NOMO-1 treated with DMSO at 0.1 percent for 48 hours (cell line): ENCODE data around the gene ALPI.
"Not testable (repeated sequence)": the region's sequence is repeated elsewhere in the genome, so short reads cannot be mapped to it uniquely, and the experiment has no call there.

ENCODE experiments used
- DNase-seq: peaks from one replicate; lab custom pipeline; 2025; ENCODE audit not compliant: unreplicated experiment; lab: John Stamatoyannopoulos, UW

Gene ALPI

DNA sequence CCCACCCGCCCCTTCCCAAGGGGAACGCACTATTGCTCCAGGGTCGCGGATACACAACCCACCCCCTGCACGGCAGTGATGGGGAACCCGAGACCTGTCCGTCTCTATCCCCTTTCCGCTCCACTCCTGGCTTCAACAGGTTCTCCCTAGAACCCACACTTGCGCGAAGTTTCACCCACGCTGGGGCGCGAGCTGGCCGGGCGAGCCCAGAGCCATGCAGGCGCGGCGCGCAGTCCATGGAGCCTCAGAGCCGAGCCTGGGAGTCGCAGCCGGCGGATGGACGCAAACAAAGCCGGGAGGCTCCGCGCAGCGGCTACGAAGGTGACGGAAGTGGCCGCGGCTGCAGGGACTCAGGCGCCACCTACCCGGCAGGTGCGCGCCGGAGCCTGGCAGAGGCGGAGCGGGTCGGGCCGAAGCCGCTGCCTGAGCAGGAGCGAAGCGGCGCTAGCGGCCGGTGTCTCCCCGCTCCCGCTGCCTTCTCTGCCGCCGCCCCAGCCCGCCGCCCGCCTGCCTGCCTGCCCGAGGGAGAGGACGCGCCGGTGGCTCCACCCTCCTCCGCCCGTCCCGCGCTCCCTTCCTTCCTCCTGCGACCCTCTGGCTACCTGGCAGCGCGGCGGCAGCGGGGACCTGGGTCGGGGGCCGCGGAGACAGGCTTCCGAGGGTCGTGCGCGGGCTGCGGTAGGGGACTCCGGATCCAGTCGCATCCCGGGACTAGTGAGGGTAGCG is 35.3 kb upstream of the ALPI start:
- no peak for DNase-seq

DNA sequence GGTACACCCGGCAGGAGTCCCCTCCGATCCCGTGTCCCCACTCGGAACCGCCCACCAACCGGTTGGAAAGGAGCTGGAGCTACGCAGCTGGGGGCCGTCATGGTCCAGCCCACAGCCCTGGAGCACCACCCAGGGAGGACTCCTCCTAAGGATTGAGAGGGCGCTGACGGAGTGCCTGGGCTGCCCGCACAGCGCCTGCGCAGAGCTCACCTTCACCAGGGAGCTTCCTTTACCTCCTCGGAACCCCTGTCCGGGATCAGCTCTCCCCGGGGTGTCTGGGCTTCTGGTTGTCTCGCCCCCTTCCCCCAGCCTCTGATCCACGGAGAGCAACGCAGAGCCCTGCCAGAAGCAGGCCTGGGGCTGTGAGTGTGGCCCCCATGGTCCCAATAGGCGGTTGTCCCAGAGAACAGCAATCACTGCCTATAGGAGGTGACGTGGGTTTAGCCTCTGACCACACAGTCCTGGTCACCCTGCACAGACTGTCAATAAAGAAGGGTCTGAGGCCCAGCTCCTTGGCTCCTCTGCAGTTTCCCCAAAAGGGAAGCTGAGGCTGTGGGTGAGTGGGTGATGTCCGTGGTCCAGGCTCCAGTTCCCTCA is 34.7 kb upstream of the ALPI start:
- no peak for DNase-seq

DNA sequence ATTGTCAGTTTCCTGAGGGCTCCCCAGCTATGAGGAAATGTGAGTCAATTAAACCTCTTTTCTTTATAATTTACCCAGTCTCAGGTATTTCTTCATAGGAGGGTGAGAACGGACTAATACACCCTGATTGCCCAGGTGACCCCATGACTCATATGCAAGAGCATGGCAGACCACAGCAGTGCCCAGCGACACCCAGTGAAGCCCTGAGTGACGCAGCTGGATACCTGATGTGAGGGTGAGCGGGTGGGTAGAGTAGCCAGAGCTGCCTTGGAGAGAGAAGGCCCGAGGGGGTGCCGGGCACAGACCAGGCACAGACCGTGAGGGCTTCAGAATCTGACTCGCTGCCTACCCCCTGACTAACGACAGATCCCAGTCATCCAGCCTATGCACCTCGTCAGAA is 33.9 kb upstream of the ALPI start:
- no peak for DNase-seq

DNA sequence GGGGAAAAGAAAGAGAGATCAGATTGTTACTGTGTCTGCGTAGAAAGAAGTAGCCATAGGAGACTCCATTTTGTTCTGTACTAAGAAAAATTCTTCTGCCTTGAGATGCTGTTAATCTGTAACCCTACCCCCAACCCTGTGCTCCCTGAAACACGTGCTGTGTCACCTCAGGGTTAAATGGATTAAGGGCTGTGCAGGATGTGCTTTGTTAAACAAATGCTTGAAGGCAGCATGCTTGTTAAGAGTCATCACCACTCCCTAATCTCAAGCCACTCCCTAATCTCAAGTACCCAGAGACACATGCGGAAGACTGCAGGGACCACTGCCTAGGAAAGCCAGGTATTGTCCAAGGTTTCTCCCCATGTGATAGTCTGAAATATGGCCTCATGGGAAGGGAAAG is 33.0 kb upstream of the ALPI start:
- not testable (repeated sequence) for DNase-seq

DNA sequence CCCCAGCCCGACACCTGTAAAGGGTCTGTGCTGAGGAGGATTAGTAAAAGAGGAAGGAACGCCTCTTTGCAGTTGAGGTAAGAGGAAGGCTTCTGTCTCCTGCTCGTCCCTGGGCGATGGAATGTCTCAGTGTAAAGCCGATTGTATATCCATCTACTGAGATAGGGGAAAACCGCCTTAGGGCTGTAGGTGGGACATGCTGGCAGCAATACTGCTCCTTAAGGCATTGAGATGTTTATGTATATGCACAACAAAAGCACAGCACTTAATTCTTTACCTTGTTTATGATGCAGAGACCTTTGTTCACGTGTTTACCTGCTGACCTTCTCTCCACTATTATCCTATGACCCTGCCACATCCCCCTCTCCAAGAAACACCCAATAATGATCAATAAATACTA is 32.5 kb upstream of the ALPI start:
- not testable (repeated sequence) for DNase-seq

DNA sequence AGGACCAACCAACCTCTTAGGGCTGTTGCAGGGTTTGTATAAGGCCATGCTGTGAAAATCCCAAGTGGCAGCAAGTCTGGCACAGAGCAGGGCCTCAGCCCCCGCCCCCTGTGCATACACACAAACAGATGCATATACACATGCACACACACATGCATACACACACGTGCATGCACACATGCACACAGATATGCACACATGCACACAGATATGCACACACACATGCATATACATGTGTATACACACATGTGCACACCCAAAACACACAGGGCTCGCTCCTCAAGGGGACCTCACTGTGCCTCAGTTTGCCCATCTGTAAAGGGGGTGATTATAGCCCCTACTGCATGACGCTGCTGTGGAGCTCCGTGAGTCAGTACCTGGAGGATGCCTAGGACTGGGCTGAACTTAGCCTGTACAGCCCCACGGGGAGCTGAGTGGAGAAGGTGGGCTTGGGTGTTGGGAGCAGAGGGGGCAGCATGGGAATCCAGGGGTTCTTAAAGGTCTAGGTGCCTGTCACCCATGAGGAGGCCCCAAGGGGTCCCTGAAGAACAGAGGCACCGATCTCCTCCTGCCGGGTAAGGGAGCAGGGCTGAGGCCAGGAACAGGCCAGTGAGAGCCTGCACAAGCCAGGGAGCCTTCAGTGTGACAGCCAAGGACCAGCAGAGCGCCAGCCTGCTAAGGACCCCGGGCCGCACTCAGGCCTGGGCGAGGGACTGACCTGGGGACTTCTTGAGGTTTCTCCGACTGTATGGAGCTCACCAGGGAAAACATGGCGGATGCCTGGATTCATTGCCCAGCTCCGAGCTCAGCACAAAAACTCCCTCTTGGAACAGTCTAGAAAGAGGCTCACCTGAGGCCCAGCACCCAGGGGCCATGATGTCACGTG is 24.0 kb upstream of the ALPI start:
- no peak for DNase-seq

DNA sequence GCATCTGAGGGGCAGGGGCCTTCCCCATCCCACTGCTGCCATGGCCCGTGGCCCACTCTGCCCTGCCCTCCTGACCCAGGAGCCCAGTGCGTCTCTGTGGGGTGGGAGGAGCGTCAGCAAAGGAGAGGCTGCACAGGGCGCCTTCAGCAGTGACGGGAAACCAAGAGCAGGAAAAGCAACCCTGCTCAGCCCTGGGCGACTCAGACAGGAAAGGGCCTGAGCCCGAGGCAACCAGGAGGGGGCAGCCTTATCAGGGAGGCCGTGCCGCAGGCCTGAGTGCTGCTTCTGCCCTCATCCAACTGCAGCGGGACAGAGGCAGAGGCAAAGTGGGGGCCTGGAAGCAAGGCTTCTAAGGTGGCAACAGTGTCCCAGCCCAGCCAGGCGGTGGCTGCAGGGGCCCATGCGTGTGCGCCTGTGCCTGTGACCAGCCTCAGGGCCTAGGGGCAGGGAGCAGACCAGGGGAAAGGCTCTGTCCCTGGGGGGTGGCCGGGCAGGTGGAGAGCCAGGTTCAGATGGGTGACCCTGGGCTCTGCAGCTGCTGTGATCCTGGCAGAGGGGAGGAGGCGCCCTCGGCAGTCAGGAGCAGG is 23.3 kb upstream of the ALPI start:
- DNase-seq = no peak

DNA sequence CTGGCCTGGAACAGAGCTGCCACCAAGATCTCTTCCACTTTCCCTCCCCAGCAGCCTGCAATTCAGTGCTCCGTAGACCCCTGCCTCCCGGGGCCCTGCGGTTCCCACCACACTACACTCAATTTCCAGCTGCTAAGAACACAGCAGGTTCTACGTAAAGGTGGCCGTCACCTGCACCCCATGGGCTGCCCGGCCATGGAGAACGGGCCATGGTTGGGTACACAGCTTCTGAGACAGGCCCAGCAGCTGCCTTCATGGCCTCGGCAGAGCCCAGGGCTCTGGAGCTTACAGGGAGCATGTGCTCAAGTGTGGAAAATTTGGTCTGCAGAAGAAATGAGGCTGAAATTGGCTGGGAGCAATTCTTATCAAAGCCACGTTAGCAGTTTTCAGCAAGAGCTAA is 22.3 kb upstream of the ALPI start:
- DNase-seq = not testable (repeated sequence)

DNA sequence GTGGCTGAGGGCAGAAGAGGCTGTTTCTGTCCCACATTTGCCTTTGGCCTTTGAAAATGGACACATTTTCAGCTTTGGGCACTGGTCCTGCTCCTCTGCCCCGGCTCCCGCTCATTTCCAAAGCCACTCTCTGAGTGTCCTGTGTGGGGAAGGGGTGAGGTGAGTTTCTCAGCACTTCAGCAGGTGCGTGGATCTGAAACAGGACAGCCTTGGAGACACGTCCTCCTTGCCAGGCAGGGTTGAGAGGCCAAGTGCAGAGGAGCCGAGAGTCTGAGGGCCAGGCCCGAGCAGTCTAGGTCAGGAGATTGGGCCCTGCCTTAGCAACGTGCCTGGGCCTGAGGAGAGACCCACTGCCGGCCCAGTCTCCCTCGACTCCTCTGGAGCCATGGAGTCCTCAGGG is 21.9 kb upstream of the ALPI start:
- DNase-seq = no peak

DNA sequence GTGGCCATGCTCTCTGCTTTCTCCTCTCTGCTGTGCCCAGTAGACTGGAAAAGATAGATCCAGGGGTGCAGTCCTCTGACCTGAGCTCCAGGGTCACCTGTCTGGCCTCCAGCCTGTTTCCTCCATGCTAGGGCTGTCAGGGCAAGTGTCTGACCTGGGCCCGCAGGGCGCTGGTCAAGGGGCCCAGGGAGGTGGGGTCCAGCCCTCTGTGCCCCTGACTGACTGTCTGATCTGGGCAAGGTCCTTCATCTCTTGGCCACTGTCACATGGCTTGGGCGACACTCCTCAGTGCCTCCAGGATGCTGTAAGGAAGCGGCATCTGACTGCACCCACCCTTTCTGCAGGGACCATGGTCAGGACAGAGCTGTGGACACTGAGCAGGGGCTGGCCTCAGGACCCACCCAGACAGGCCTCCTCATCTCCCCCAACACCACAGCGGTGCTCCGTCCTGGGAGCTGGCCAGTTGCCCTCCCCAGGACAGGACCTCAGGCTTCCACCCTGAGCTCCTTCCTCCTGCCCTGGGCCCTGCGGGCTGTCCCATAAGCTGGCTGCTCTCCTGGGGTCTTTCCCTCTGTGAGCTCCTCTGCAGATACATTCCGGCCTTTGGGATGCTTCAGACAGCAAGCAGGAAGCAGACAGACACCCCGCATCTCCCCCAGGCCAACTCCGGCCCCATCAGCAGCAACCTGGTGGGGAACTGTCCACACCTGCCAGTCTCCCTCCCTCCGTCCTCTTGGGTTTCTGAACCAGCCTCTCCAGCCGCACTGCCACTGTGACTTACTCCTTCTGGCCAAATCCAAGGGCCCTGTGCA is 21.2 kb upstream of the ALPI start:
- no peak for DNase-seq

DNA sequence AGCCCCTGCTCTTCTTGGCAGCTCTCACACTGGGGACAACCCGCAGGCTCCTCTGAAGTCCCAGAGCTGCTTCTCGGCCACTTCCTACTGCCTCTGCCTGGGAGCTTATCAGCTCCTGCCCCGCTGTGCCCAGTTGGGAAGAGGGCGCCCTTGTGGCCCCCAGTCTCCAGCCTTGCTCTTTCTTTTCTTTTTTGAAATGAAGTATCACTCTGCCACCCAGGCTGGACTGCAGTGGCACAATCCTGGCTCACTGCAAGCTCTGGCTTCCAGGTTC is 20.6 kb upstream of the ALPI start:
- DNase-seq = no peak

DNA sequence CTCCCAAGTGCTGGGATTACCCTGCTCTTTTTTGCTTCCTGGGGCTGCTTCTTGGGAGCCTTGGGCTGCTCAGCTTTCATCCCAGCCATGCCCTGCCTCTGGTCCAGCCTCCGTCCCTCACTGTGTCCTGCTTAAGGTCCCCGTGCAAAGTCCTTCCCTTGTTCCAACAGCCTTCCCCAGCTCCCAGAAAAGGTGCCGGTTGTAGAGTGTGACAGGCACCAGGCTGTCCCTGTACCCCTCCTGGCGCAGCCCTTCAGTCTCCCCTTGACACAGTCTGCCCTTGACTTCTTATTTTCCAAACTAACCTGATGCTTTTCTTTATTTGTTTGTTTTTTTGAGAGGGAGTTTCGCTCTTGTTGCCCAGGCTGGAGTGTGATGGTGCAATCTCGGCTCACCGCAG is 20.1 kb upstream of the ALPI start:
- DNase-seq = no peak

DNA sequence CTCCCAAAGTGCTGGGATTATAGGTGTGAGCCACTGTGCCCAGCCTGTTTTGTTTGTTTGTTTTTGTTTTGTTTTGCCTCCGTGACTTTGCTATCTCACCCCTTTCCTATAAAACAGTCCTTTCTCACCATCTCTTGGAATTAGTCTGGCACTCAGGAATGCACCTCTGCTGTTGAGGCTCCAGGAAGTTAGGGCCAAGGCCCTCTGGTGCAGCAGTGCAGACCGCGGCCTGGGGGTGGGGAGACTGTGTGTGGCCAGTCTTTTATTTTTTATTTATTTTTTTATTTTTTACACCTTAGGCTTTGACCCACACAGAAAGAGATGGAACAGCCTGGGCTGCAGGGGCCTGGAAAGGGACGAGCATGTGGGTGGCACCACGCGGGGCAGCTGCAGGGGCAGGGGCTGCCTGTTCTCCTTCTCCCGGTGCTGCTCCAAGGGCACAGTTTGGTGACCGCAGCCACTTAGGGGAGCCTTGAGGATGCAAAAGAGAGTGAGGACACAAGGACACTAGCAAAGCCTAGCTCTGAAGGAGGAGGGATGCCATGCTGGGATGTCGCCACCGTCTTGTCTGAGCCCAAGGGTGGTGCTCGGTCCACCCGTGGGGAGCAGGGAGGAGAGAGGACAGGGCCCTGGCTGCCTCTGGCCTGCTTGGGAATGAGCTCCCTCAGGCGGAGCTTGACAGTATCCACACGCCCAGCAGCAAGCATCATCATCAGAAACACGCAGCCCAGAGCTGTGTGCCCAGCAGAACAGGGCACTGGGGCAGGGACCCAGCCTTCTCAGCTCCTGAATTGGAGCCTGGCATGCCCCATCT is 19.4 kb upstream of the ALPI start:
- DNase-seq = no peak

DNA sequence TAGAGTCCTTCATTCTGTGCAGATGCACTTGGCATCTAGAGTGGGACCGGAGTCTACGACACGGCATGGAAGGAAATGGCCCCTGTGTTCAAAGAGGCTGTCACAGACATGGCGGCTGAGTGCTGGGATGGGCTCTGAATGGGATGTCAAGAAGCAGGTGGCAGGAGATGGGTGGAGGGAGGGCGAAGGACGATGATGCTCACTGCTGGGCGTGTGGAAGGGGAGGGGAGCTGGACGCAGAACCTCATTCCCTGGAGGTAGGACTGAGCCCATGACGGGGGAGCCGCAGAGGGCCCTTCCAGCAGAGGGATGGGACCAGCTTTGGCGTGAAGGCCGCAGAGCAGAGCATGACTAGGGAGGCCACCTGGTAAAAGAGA is 18.8 kb upstream of the ALPI start:
- no peak for DNase-seq

DNA sequence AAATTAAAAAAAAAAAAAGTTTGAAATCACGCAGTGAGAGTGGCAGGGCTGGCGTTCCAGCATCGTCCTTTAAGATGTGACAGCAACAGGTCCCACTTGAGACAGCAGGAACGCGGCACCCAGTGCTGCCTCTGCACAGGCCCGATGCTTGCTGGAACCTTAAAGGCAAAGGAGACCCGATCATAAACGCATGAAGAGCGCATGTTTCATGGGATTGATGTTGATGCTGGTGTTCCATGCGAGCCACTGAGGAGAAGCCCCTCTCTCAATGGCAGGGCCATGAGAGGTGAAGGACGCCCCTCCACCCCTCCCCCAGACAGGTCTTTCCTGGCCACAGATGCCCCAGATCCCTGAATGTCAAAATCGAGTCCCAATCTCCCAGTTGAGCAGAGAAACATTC is 17.9 kb upstream of the ALPI start:
- DNase-seq = no peak

DNA sequence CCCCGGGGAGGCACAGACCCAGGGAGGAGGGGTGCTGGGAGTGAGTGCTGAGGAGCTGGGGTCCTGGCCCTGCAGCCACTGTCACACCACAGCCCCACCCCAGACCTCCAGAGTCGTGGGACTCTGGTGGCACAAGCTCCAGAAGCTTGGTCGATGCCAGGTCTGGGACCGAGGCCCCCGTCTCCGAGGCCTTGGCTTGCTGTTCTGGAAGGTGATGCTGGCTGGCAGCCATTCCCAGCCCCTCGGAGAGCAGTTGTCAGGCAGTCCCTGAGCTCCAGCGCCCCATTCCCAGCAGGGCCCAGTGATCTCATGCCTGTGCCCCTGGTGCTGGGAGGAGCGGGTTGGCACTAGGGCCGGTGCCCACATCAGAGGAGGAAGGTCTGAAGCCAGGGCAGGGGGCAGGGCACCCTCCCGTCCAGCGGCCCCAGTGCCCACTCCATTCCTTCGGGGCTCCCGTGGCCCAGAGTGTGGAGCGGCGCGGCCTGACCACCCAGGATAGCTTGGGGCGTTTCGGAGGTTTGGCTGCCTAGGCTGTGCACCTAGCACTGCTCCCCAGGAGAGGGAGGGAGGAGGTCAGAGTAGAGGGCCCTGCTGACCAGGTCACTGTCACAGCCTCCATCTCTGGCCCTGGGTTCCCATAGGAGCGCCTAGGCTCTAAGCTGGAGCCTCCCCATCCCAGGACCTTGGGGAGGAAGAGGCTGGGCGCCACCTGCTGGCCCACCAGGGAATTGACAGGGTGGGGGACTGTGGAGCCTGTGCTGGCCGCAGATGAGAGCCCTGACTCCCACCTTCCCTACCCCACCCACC is 16.8 kb upstream of the ALPI start:
- no peak for DNase-seq

DNA sequence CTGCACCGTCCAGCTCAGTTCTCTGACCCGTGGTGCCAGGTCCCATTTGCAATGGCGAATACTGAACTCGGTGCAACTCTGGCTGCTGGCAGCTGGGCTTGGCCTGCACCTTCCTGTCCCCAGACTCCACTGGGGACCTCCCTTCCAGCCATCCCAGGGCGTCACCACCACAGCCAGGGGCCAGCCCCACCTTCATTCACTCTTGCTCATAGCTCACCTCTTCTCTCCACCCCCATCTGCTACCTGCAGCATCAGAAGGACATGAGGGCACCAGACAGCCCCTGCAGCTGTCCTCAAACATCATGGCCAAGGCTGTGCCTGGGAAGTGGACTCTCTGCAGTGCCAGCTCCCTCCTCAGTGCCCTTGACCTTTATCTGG is 16.2 kb upstream of the ALPI start:
- no peak for DNase-seq

DNA sequence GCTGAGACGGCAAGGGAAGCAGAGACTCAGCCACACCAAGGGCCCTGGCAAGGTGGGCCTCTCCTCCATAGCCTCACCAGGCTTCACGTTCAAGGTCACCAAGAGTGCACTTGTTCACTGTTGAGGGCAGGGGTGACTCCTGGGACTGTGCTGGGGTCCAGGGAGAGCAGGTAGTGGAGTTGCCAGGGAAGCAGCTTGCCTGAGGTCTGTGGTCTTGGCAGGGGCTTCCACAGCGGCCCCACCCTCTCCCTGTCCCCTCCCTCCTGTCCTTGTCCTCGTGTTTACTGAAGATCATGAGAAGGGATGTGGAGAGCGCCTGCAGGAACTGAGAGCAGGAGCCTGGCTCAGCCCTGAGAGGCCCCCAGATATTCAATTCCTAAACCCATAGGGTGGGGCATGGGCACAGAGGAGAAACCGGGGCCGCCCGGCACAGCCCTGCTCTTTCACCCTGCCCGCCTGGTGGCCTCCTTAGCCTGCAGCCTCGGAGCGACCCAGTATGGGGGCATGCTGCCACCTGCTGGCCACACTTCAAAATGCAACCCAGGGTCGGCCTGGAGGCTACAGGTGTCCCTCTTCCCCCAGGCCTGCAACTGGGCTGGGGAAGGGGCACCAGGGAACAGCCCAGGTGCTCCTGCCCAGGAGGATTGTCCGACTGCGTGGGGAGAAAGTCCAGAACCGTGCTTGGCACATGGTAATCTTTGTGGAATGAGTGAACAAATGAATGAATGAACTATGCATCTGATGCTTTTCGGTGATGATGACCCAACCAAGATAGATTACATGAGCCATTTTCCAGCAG is 15.5 kb upstream of the ALPI start:
- peak; percentile 59 for DNase-seq

DNA sequence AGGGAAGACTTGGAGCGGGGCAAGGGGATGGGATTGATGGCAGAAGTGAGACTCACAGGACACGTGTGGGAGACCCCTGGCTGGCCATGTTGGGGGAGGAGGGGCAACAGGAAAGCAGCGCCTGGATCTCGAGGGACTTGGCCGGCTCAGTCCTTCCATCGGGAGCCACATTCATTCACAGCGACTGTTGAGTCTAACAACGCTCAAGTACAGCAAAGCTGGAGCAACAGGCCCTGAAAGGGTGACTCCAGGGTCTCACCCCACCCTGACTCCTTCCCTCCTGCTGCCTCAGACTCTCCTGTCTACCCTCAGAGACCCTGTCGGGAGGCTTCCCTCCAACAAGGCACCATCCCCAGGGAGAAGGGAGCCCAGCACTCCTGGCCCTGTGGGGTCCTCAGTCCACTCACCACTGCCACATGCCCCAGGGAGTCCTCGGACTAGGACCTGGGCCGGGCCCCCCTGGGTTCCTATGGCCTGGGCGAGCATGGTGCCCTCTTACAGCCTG is 14.8 kb upstream of the ALPI start:
- no peak for DNase-seq
